Aorta (tissue), 5 donors: ENCODE data around the gene DHCR7. TPM values are rescaled to one million over a fixed set of nuclear protein-coding genes. Genes with fewer than 3 reads are reported as not detected.

ENCODE experiments used
- ATAC-seq: fragments of 200-7000 bp; cut with Tn5 transposase; one replicate; pipeline ENCODE4 v1.9.1; 2022; ENCODE audit warnings: moderate library complexity; ENCODE audit not compliant: low FRiP score
- DNase-seq, 2 donors: peaks; one replicate each; pipeline ENCODE4 v3.0.0-alpha.2; 2020
- H3K27ac ChIP-seq, 2 donors: one replicate each; pipeline ENCODE4 v1.5.1; 2013; ENCODE audit warnings: low read length in 2 of 2, mild to moderate bottlenecking in 2 of 2, moderate library complexity in 2 of 2, control low read depth in 1 of 2, inconsistent platforms in 1 of 2, low read depth in 1 of 2
- H3K27me3 ChIP-seq, 2 donors: one replicate each; pipeline ENCODE4 v1.6.1; 2013; ENCODE audit warnings: control low read depth in 1 of 2, low read length in 1 of 2, mild to moderate bottlenecking in 1 of 2, moderate library complexity in 1 of 2; ENCODE audit not compliant: insufficient read depth in 2 of 2, control insufficient read depth in 1 of 2
- H3K36me3 ChIP-seq, 2 donors: one replicate each; pipeline ENCODE4 v1.6.1; 2013; ENCODE audit warnings: control low read depth in 1 of 2, low read length in 1 of 2, mild to moderate bottlenecking in 1 of 2; ENCODE audit not compliant: insufficient read depth in 2 of 2, control insufficient read depth in 1 of 2
- H3K4me1 ChIP-seq, 2 donors: one replicate each; pipeline ENCODE4 v1.6.1; 2013; ENCODE audit warnings: low read length in 2 of 2, control low read depth in 1 of 2, mild to moderate bottlenecking in 1 of 2, moderate library complexity in 1 of 2; ENCODE audit not compliant: insufficient read depth in 2 of 2, control insufficient read depth in 1 of 2
- H3K4me3 ChIP-seq, 2 donors: one replicate each; pipeline ENCODE4 v1.5.1; 2013; ENCODE audit warnings: low read length in 2 of 2, control low read depth in 1 of 2, mild to moderate bottlenecking in 1 of 2
- H3K9me3 ChIP-seq: one replicate; pipeline ENCODE4 v1.6.1; 2013; ENCODE audit warnings: mild to moderate bottlenecking, low read length; ENCODE audit not compliant: control insufficient read depth
- WGBS, 2 donors: extraction: QIAGEN DNeasy Blood & Tissue Kit; methylation state at CpG; one replicate each; pipeline ENCODE4 v1.1.7; 2013; 5-methylcytosine and 5-hydroxymethylcytosine counted together
- intact Hi-C, 2 donors: fragments of 100-400 bp; cut with DNase I; formaldehyde crosslinking; loops; one replicate each; pipeline versions ENCODE4 v1.14.2 to v1.15.0; 2022
- polyA plus RNA-seq, 2 donors: library from polyadenylated mRNA; stranded (reverse); fragments of 200-250 nt; gene quantifications; one replicate each; pipeline ENCODE4 v1.2.3, GENCODE V29; 2013
- total RNA-seq, 2 donors: library from RNA; stranded (reverse); fragmentation: NEBNext Ultra II Directional; extraction: Animal tissue kit (Norgen Biotek cat#: 25700); gene quantifications; one replicate each; pipeline ENCODE4 v1.2.1, GENCODE V29; 2021
- donor health status: healthy with polysubstance abuse.
- donor health status: Bipolar disorder and iron deficiency.
- donor health status: DM: no; HTN: no; CAD: no.
- donor health status: DM: no; HTN: no; CAD: no.
- donor health status: DM: yes; HTN: yes; CAD: no.

Gene DHCR7
- total and polyA plus RNA-seq, 4 donors: 4.2 to 27.8 (median 13.1) TPM

GRCh38 chr11:71391796-71392195 lies 56.4 kb downstream of the DHCR7 start:
- DNase-seq (no peak), ATAC-seq (no peak)
- intact Hi-C loops: no loop called here
- Histone ChIP-seq H3K36me3 (no peaks in the 10 kb centered on the region), H3K4me1 (no peaks in the 10 kb centered on the region), H3K4me3 (no peak overlapping the region), H3K9me3 (no peaks in the 10 kb centered on the region), H3K27me3 (no peaks in the 10 kb centered on the region), H3K27ac (no peak overlapping the region)
- WGBS, 2 donors: 27 to 31% methylated on average over 8 of the region's 8 CpGs

GRCh38 chr11:71391352-71391751 lies 56.8 kb downstream of the DHCR7 start:
- no peak overlapping the region for H3K4me3 ChIP-seq
- no peak for ATAC-seq
- WGBS, 2 donors: 64% methylated on average over 5 of the region's 5 CpGs
- H3K9me3 ChIP-seq: no peaks in the 10 kb centered on the region
- intact Hi-C loops: no loop called here
- no peaks in the 10 kb centered on the region for H3K27me3 ChIP-seq
- H3K36me3 ChIP-seq: no peaks in the 10 kb centered on the region
- no peaks in the 10 kb centered on the region for H3K4me1 ChIP-seq
- DNase-seq: no peak
- no peak overlapping the region for H3K27ac ChIP-seq

GRCh38 chr11:71388637-71389235 lies 59.5 kb downstream of the DHCR7 start:
- Histone ChIP-seq H3K4me1 (no peaks in the 10 kb centered on the region), H3K4me3 (no peak overlapping the region), H3K36me3 (no peaks in the 10 kb centered on the region), H3K27me3 (no peaks in the 10 kb centered on the region), H3K9me3 (no peaks in the 10 kb centered on the region), H3K27ac (no peak overlapping the region)
- intact Hi-C loops: no loop called here
- 79 to 81% methylated on average over 7 of the region's 7 CpGs for WGBS, 2 donors
- ATAC-seq: no peak
- no peak for DNase-seq

- no peak overlapping the region for H3K27ac ChIP-seq
- DNase-seq: no peak
- no peaks in the 10 kb centered on the region for H3K27me3 ChIP-seq
- no peak for ATAC-seq
- intact Hi-C loops: no loop called here
- no peaks in the 10 kb centered on the region for H3K4me1 ChIP-seq
- no peaks in the 10 kb centered on the region for H3K9me3 ChIP-seq
- no peak overlapping the region for H3K4me3 ChIP-seq
- 86 to 90% methylated on average over 23 of the region's 23 CpGs for WGBS, 2 donors
- H3K36me3 ChIP-seq: no peaks in the 10 kb centered on the region
These were observed 60.2 kb downstream of the DHCR7 start for GRCh38 chr11:71387784-71388636.

GRCh38 chr11:71387200-71387599 lies 61.0 kb downstream of the DHCR7 start:
- WGBS, 2 donors: 86 to 87% methylated on average over 3 of the region's 3 CpGs
- intact Hi-C loops: no loop called here
- ATAC-seq: no peak

GRCh38 chr11:71386202-71386601 lies 62.0 kb downstream of the DHCR7 start:
- 62 to 65% methylated on average over 4 of the region's 4 CpGs for WGBS, 2 donors
- Histone ChIP-seq H3K9me3 (peaks cover 3% of the 10 kb centered on the region), H3K4me1 (no peaks in the 10 kb centered on the region), H3K27me3 (no peaks in the 10 kb centered on the region), H3K36me3 (no peaks in the 10 kb centered on the region), H3K27ac (no peak overlapping the region), H3K4me3 (no peak overlapping the region)
- DNase-seq: no peak
- intact Hi-C loops: no loop called here
- no peak for ATAC-seq

More at GRCh38 chr11:71387200-71387599, 61.0 kb downstream of the DHCR7 start:
- Histone ChIP-seq H3K4me1 (no peaks in the 10 kb centered on the region), H3K4me3 (no peak overlapping the region), H3K27me3 (no peaks in the 10 kb centered on the region), H3K36me3 (no peaks in the 10 kb centered on the region), H3K27ac (no peak overlapping the region), H3K9me3 (no peaks in the 10 kb centered on the region)
- DNase-seq: no peak

GRCh38 chr11:71385091-71385490 lies 63.1 kb downstream of the DHCR7 start:
- 75 to 88% methylated on average over 5 to 6 of the region's 6 CpGs for WGBS, 2 donors
- Histone ChIP-seq H3K4me3 (no peak overlapping the region), H3K9me3 (peaks cover 4% of the 10 kb centered on the region), H3K36me3 (no peaks in the 10 kb centered on the region), H3K4me1 (no peaks in the 10 kb centered on the region), H3K27ac (no peak overlapping the region), H3K27me3 (no peaks in the 10 kb centered on the region)
- DNase-seq (no peak), ATAC-seq (no peak)
- intact Hi-C loops: no loop called here

GRCh38 chr11:71384561-71384960 lies 63.6 kb downstream of the DHCR7 start:
- peaks cover 4% of the 10 kb centered on the region for H3K9me3 ChIP-seq
- H3K4me3 ChIP-seq: no peak overlapping the region
- no peaks in the 10 kb centered on the region for H3K4me1 ChIP-seq
- H3K36me3 ChIP-seq: no peaks in the 10 kb centered on the region
- WGBS, 2 donors: 45 to 53% methylated on average over 8 of the region's 8 CpGs
- H3K27ac ChIP-seq: no peak overlapping the region
- intact Hi-C loops: no loop called here
- H3K27me3 ChIP-seq: no peaks in the 10 kb centered on the region
- ATAC-seq: no peak
- DNase-seq: no peak
